GM12892 (cell line): Measurements from ENCODE around the gene SEC14L1.

Experiments used
- POLR2A ChIP-seq: IDR thresholded peaks from 2 replicates; pipeline ENCODE4 v1.6.1; 2011; ENCODE audit warnings: low read depth, low read length, control low read depth
- POLR2AphosphoS5 ChIP-seq: IDR thresholded peaks from 2 replicates; pipeline ENCODE4 v1.6.1; 2011; ENCODE audit warnings: low read depth, low read length, control low read depth
- TAF1 ChIP-seq: IDR thresholded peaks from 2 replicates; pipeline ENCODE4 v1.6.1; 2011; ENCODE audit warnings: low read depth, mild to moderate bottlenecking, control low read depth, low read length, borderline replicate concordance

- TF ChIP-seq POLR2A, result no peak
- TF ChIP-seq POLR2AphosphoS5, result no peak
- no peak for TF ChIP-seq TAF1
These were observed 16.4 kb upstream of the SEC14L1 start for GRCh38 chr17:77124192-77124889.
